Neural cell (in vitro differentiated cells): ENCODE data around the gene CCDC9. TPM values are rescaled to one million over a fixed set of nuclear protein-coding genes. Genes with fewer than 3 reads are reported as not detected.
A peak's percentile ranks its signal among the peaks of the same experiment; 100 is the strongest.

Experiments
- H2AFZ ChIP-seq: fragments of 200-600, 300-800 bp; sonication (generic), shearing (Covaris generic); 2 replicates; pipeline ENCODE4 v1.6.0; 2014; ENCODE audit warnings: low read depth, mild to moderate bottlenecking, antibody characterized with exemption, low read length, moderate library complexity
- H3F3A ChIP-seq: fragments of 200-600 bp; shearing (Covaris generic); 2 replicates; pipeline ENCODE4 v1.6.1; 2016; ENCODE audit warnings: mild to moderate bottlenecking, moderate library complexity, mixed read lengths, antibody characterized with exemption, low read length; ENCODE audit not compliant: insufficient read depth, poor library complexity, severe bottlenecking
- H3K27ac ChIP-seq: fragments of 200-600, 300-800 bp; sonication (generic), shearing (Covaris generic); 2 replicates; pipeline ENCODE4 v1.5.1; 2014; ENCODE audit warnings: mild to moderate bottlenecking, low read length, moderate library complexity
- H3K27me3 ChIP-seq: fragments of 300-800, 200-600 bp; sonication (generic), shearing (Covaris generic); 2 replicates; pipeline ENCODE4 v1.6.0; 2014; ENCODE audit warnings: mild to moderate bottlenecking, low read depth, low read length, moderate library complexity; ENCODE audit not compliant: insufficient read depth
- H3K36me3 ChIP-seq: fragments of 300-800, 200-600 bp; sonication (generic), shearing (Covaris generic); 2 replicates; pipeline ENCODE4 v1.5.1; 2014; ENCODE audit warnings: mild to moderate bottlenecking, antibody characterized with exemption, low read length, moderate library complexity; ENCODE audit not compliant: insufficient read depth
- H3K4me2 ChIP-seq: fragments of 300-800, 200-600 bp; sonication (generic), shearing (Covaris generic); 2 replicates; pipeline ENCODE4 v1.6.0; 2014; ENCODE audit warnings: mild to moderate bottlenecking, low read length
- H3K4me3 ChIP-seq: fragments of 300-800, 200-600 bp; sonication (generic), shearing (Covaris generic); 2 replicates; pipeline ENCODE4 v1.5.1; 2014; ENCODE audit warnings: mild to moderate bottlenecking, low read length, moderate library complexity
- H3K79me2 ChIP-seq: fragments of 200-600 bp; shearing (Covaris generic); replicated peaks from 2 replicates; pipeline ENCODE4 v1.6.0; 2014; ENCODE audit warnings: mild to moderate bottlenecking, low read length, moderate library complexity; ENCODE audit not compliant: insufficient read depth
- H3K9ac ChIP-seq: fragments of 300-800, 200-600 bp; sonication (generic), shearing (Covaris generic); 2 replicates; pipeline ENCODE4 v1.6.1; 2016; ENCODE audit warnings: mild to moderate bottlenecking, low read length, mixed read lengths
- H3K9me2 ChIP-seq: fragments of 200-600 bp; shearing (Covaris generic); 2 replicates; pipeline ENCODE4 v1.6.1; 2016; ENCODE audit warnings: mild to moderate bottlenecking, low read length, mixed read lengths; ENCODE audit not compliant: insufficient read depth
- H3K9me3 ChIP-seq: fragments of 200-600, 300-800 bp; sonication (generic), shearing (Covaris generic); 2 replicates; pipeline ENCODE4 v1.6.1; 2016; ENCODE audit warnings: mild to moderate bottlenecking, mixed run types, low read length, moderate library complexity, mixed read lengths
- H4K20me1 ChIP-seq: fragments of 200-600 bp; shearing (Covaris generic); 2 replicates; pipeline ENCODE4 v1.6.1; 2016; ENCODE audit warnings: mild to moderate bottlenecking, mixed run types; ENCODE audit not compliant: insufficient read depth
- MXI1 ChIP-seq: fragments of 450-650 bp; conservative IDR thresholded peaks from 2 replicates; pipeline ENCODE4 v1.6.1; 2014; ENCODE audit warnings: antibody characterized with exemption, mild to moderate bottlenecking; ENCODE audit not compliant: poor library complexity, severe bottlenecking
- POLR2AphosphoS5 ChIP-seq: IDR thresholded peaks from 2 replicates; pipeline ENCODE4 v1.6.1; 2012
- SMC3 ChIP-seq: fragments of 450-650 bp; conservative IDR thresholded peaks from 2 replicates; pipeline ENCODE4 v1.6.1; 2014; ENCODE audit warnings: antibody characterized with exemption, mild to moderate bottlenecking, moderate library complexity; ENCODE audit not compliant: poor library complexity
- polyA plus RNA-seq: library from polyadenylated mRNA; depleted of rRNA; stranded (reverse); fragments of >200 nt; gene quantifications from 2 replicates; pipeline ENCODE4 v1.2.3, GENCODE V29; 2014
- TF ChIP-seq, protein P1 (sequence below): fragments of 450-650 bp; IDR thresholded peaks from 2 replicates; pipeline ENCODE4 v1.5.1; 2014; ENCODE audit warnings: antibody characterized with exemption, mild to moderate bottlenecking, moderate library complexity; ENCODE audit not compliant: poor library complexity, severe bottlenecking
- TF ChIP-seq, protein P2 (sequence below): IDR thresholded peaks from 2 replicates; pipeline ENCODE4 v1.6.1; 2012; ENCODE audit warnings: borderline replicate concordance

Gene CCDC9
- polyA plus RNA-seq, 1 donor from 2014 or later = 2.1 TPM

DNA sequence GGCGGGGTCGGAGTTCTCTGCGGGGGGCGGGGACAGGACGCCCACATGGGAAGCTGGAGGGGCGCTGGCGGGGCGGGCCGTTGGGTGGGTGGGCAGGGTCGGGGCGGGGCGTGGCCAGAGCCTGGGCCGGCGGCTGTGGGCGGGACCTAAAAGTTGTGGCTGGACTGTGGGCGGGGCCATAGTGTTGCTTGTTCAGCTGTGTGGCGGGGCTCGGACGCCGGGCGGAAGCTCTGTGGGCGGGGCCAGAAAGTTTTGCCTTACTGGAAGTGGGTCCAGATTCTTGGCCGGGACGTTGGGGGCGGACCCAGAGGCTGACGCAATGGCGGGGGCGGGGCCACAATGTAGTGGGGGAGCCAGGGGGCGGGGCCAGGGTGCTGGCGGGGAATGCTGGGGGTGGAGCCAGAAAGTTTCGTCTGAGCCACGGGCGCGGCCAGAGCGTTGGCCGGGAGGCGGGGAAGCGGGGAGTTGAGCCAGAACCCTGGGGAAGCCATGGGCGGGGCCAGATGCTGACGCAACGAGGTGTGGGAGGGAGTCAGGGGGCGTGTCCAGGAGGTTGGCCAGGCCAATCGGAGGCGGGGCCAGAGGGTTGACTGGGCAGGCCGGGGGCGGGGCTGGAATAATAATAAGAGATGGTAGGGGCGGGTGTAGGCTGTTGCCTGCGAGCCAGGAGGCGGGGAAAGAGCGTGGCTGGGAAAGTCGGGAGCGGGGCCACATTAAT is 527 bp downstream of the CCDC9 start:
- H3K4me3 ChIP-seq = peak overlapping the region; percentile 70
- H4K20me1 ChIP-seq = no peaks in the 10 kb centered on the region
- peak overlapping the region; percentile 81 for H3K9ac ChIP-seq
- no peaks in the 10 kb centered on the region for H3K9me2 ChIP-seq
- no peaks in the 10 kb centered on the region for H3K27me3 ChIP-seq
- H3F3A ChIP-seq = no peaks in the 10 kb centered on the region
- no peak overlapping the region for H2AFZ ChIP-seq
- H3K36me3 ChIP-seq = no peaks in the 10 kb centered on the region
- no peaks in the 10 kb centered on the region for H3K79me2 ChIP-seq
- peak overlapping the region; percentile 95 for H3K27ac ChIP-seq
- no peak overlapping the region for H3K4me2 ChIP-seq
- H3K9me3 ChIP-seq = no peaks in the 10 kb centered on the region
- TF ChIP-seq SMC3 = no peak
- TF ChIP-seq, protein P1, sequence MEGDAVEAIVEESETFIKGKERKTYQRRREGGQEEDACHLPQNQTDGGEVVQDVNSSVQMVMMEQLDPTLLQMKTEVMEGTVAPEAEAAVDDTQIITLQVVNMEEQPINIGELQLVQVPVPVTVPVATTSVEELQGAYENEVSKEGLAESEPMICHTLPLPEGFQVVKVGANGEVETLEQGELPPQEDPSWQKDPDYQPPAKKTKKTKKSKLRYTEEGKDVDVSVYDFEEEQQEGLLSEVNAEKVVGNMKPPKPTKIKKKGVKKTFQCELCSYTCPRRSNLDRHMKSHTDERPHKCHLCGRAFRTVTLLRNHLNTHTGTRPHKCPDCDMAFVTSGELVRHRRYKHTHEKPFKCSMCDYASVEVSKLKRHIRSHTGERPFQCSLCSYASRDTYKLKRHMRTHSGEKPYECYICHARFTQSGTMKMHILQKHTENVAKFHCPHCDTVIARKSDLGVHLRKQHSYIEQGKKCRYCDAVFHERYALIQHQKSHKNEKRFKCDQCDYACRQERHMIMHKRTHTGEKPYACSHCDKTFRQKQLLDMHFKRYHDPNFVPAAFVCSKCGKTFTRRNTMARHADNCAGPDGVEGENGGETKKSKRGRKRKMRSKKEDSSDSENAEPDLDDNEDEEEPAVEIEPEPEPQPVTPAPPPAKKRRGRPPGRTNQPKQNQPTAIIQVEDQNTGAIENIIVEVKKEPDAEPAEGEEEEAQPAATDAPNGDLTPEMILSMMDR = no peak

DNA sequence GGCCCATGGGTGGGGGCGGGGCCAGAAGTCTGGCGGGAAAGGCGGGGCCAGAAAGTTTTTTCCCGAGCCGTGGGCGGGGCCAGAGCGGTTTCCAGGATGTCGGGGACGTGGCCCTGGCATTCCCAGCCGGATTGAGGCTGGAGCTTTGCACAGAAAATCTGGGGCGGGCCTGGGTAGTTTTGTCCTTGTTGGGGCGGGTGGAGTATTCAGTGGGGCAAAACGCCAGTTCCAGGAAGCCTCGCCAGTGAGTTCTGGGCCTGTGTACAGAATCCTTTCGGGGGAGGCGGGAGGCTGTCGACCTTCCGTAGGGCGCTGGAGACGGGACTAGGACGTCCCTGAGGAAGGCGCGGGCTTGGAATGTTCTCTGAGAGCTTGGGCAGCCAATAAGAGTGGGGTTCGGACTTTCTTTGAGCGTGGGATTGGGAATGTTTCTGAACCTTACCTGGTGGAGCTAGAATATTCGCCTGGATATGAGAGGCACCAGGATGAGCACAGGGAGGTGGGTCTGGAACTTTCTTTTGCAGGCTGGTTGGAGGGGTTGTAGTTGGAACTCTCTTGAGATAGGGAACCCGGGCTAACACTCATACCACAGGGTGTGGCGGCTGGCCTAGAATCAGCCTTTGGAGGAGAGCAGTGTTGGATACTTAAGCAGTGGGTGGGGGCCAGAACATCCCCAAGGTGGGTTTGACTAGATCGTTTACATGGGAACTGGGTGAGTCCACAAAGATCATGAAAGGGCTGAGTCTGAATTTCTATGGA is 1.3 kb downstream of the CCDC9 start:
- Histone ChIP-seq H3K9me3 (no peaks in the 10 kb centered on the region), H3K27me3 (no peaks in the 10 kb centered on the region), H3K4me3 (peak overlapping the region; percentile 70), H3K4me2 (peak overlapping the region; percentile 54), H2AFZ (no peak overlapping the region), H3K9ac (peak overlapping the region; percentile 24), H3K79me2 (no peaks in the 10 kb centered on the region), H3K36me3 (no peaks in the 10 kb centered on the region), H3K27ac (no peak overlapping the region), H3K9me2 (no peaks in the 10 kb centered on the region), H3F3A (no peaks in the 10 kb centered on the region), H4K20me1 (no peaks in the 10 kb centered on the region)
- TF ChIP-seq, protein P1 = no peak

DNA sequence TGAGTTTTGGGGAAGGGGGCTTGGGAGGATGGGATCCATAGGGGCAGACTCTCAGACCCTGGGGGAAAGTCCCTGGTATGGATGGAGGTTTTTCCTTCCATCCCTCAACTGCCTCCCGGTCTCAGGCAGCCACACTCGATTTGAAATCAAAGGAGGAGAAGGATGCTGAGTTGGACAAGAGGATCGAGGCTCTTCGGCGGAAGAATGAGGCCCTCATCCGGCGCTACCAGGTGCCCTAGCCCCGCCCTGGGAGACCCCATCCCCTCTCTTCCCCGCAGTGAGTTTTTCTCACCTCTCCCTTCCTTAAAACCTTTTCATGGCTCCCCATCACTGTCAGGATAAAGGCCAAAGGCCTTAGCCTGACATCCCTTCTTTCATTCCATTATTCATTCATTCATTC is 2.1 kb downstream of the CCDC9 start:
- no peak overlapping the region for H3K4me2 ChIP-seq
- H3K4me3 ChIP-seq = no peak overlapping the region
- no peak overlapping the region for H3K9ac ChIP-seq

More for the DNA sequence above, 2.1 kb downstream of the CCDC9 start:
- Histone ChIP-seq H3F3A (no peaks in the 10 kb centered on the region), H3K79me2 (no peaks in the 10 kb centered on the region), H3K9me2 (no peaks in the 10 kb centered on the region), H3K36me3 (no peaks in the 10 kb centered on the region), H4K20me1 (no peaks in the 10 kb centered on the region), H2AFZ (no peak overlapping the region), H3K27me3 (no peaks in the 10 kb centered on the region), H3K9me3 (no peaks in the 10 kb centered on the region), H3K27ac (no peak overlapping the region)
- no peak for TF ChIP-seq MXI1
- TF ChIP-seq, protein P2, sequence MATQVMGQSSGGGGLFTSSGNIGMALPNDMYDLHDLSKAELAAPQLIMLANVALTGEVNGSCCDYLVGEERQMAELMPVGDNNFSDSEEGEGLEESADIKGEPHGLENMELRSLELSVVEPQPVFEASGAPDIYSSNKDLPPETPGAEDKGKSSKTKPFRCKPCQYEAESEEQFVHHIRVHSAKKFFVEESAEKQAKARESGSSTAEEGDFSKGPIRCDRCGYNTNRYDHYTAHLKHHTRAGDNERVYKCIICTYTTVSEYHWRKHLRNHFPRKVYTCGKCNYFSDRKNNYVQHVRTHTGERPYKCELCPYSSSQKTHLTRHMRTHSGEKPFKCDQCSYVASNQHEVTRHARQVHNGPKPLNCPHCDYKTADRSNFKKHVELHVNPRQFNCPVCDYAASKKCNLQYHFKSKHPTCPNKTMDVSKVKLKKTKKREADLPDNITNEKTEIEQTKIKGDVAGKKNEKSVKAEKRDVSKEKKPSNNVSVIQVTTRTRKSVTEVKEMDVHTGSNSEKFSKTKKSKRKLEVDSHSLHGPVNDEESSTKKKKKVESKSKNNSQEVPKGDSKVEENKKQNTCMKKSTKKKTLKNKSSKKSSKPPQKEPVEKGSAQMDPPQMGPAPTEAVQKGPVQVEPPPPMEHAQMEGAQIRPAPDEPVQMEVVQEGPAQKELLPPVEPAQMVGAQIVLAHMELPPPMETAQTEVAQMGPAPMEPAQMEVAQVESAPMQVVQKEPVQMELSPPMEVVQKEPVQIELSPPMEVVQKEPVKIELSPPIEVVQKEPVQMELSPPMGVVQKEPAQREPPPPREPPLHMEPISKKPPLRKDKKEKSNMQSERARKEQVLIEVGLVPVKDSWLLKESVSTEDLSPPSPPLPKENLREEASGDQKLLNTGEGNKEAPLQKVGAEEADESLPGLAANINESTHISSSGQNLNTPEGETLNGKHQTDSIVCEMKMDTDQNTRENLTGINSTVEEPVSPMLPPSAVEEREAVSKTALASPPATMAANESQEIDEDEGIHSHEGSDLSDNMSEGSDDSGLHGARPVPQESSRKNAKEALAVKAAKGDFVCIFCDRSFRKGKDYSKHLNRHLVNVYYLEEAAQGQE = no peak
- TF ChIP-seq POLR2AphosphoS5 = no peak
